ENCODE data around the gene SINHCAF.
A peak's percentile ranks its signal among the peaks of the same experiment; 100 is the strongest.
"Not testable (repeated sequence)": the region's sequence is repeated elsewhere in the genome, so short reads cannot be mapped to it uniquely, and the experiment has no call there.

The SINHCAF gene

GRCh38 chr12:31325877-31326631 lies at the start of gene SINHCAF:
Gene SINHCAF (minus strand): TSS chr12:31326150. CDS start chr12:31298204, 27,946 bp downstream.
- Histone ChIP-seq H3K27me3 (replicated peaks; ENCODE audit: insufficient read depth, low read length) (no peaks in the 10 kb centered on the region), H3K79me2 (ENCODE audit: low read length) (peaks cover 49% of the 10 kb centered on the region), H3K4me1 (ENCODE audit: low read length) (peaks cover 24% of the 10 kb centered on the region), H3F3A (ENCODE audit: insufficient read depth, low read length) (peaks cover 20% of the 10 kb centered on the region), H3K36me3 (replicated peaks; ENCODE audit: insufficient read depth, low read length) (no peaks in the 10 kb centered on the region), H3K9me3 (replicated peaks; ENCODE audit: insufficient read depth, low read length) (no peaks in the 10 kb centered on the region), H2AFZ (ENCODE audit: low read length) (peak within 1 kb of the TSS; percentile 81), H3K4me2 (ENCODE audit: low read depth, low read length) (peak within 1 kb of the TSS; percentile 66), H3K9ac (ENCODE audit: low read length) (peak within 1 kb of the TSS; percentile 84), H4K20me1 (ENCODE audit: insufficient read depth, low read length) (peaks cover 14% of the 10 kb centered on the region), H3K27ac (ENCODE audit: low read length) (peak within 1 kb of the TSS; percentile 64), H3K4me3 (ENCODE audit: low read length) (peak within 1 kb of the TSS; percentile 71), H3K9me2 (replicated peaks; ENCODE audit: insufficient read depth, low read length) (no peaks in the 10 kb centered on the region)
- TF ChIP-seq EZH2phosphoT487 (IDR thresholded peaks at IDR 0.05; ENCODE audit: low read length), result no peak
- no peak for TF ChIP-seq CTCF (IDR thresholded peaks at IDR 0.05; ENCODE audit: low read length)
- TF ChIP-seq EZH2 (optimal IDR thresholded peaks at IDR 0.05; ENCODE audit: low read depth, low read length), result no peak
- DNase-seq, result peak; percentile 100

GRCh38 chr12:31375422-31375821 lies 49.5 kb upstream of the SINHCAF start:
- not testable (repeated sequence) for H3K36me3 ChIP-seq (replicated peaks; ENCODE audit: insufficient read depth, low read length); H3K27me3 ChIP-seq (replicated peaks; ENCODE audit: insufficient read depth, low read length); H3K4me1 ChIP-seq (ENCODE audit: low read length); H3K27ac ChIP-seq (ENCODE audit: low read length); H3K9ac ChIP-seq (ENCODE audit: low read length); H3K9me3 ChIP-seq (replicated peaks; ENCODE audit: insufficient read depth, low read length); H3F3A ChIP-seq (ENCODE audit: insufficient read depth, low read length); DNase-seq; H2AFZ ChIP-seq (ENCODE audit: low read length); H3K79me2 ChIP-seq (ENCODE audit: low read length); H3K4me3 ChIP-seq (ENCODE audit: low read length); H4K20me1 ChIP-seq (ENCODE audit: insufficient read depth, low read length); H3K4me2 ChIP-seq (ENCODE audit: low read depth, low read length); H3K9me2 ChIP-seq (replicated peaks; ENCODE audit: insufficient read depth, low read length)

- no peaks in the 10 kb centered on the region for H3F3A ChIP-seq (ENCODE audit: insufficient read depth, low read length)
- no peak overlapping the region for H3K9ac ChIP-seq (ENCODE audit: low read length)
- H3K9me3 ChIP-seq (replicated peaks; ENCODE audit: insufficient read depth, low read length), result no peaks in the 10 kb centered on the region
- DNase-seq, result no peak
- no peak overlapping the region for H2AFZ ChIP-seq (ENCODE audit: low read length)
- no peaks in the 10 kb centered on the region for H4K20me1 ChIP-seq (ENCODE audit: insufficient read depth, low read length)
- H3K27me3 ChIP-seq (replicated peaks; ENCODE audit: insufficient read depth, low read length), result no peaks in the 10 kb centered on the region
- H3K4me3 ChIP-seq (ENCODE audit: low read length), result no peak overlapping the region
- H3K4me2 ChIP-seq (ENCODE audit: low read depth, low read length), result no peak overlapping the region
- H3K9me2 ChIP-seq (replicated peaks; ENCODE audit: insufficient read depth, low read length), result no peaks in the 10 kb centered on the region
- H3K27ac ChIP-seq (ENCODE audit: low read length), result no peak overlapping the region
- peaks cover 8% of the 10 kb centered on the region for H3K4me1 ChIP-seq (ENCODE audit: low read length)
- no peaks in the 10 kb centered on the region for H3K36me3 ChIP-seq (replicated peaks; ENCODE audit: insufficient read depth, low read length)
- TF ChIP-seq CTCF (IDR thresholded peaks at IDR 0.05; ENCODE audit: low read length), result no peak
- no peak for TF ChIP-seq EZH2phosphoT487 (IDR thresholded peaks at IDR 0.05; ENCODE audit: low read length)
- no peak for TF ChIP-seq EZH2 (optimal IDR thresholded peaks at IDR 0.05; ENCODE audit: low read depth, low read length)
- no peaks in the 10 kb centered on the region for H3K79me2 ChIP-seq (ENCODE audit: low read length)
Measured at GRCh38 chr12:31371256-31371620, 45.3 kb upstream of the SINHCAF start.

- no peak overlapping the region for H3K4me2 ChIP-seq (ENCODE audit: low read depth, low read length)
Measured at GRCh38 chr12:31370531-31371255, 44.7 kb upstream of the SINHCAF start.

More at GRCh38 chr12:31370531-31371255, 44.7 kb upstream of the SINHCAF start:
- H2AFZ ChIP-seq (ENCODE audit: low read length), result no peak overlapping the region
- no peak for DNase-seq
- H3K36me3 ChIP-seq (replicated peaks; ENCODE audit: insufficient read depth, low read length), result no peaks in the 10 kb centered on the region
- H3F3A ChIP-seq (ENCODE audit: insufficient read depth, low read length), result no peaks in the 10 kb centered on the region
- H3K27me3 ChIP-seq (replicated peaks; ENCODE audit: insufficient read depth, low read length), result no peaks in the 10 kb centered on the region
- no peak overlapping the region for H3K9ac ChIP-seq (ENCODE audit: low read length)
- no peaks in the 10 kb centered on the region for H3K9me3 ChIP-seq (replicated peaks; ENCODE audit: insufficient read depth, low read length)
- no peaks in the 10 kb centered on the region for H3K9me2 ChIP-seq (replicated peaks; ENCODE audit: insufficient read depth, low read length)
- no peaks in the 10 kb centered on the region for H4K20me1 ChIP-seq (ENCODE audit: insufficient read depth, low read length)
- no peak for TF ChIP-seq EZH2 (optimal IDR thresholded peaks at IDR 0.05; ENCODE audit: low read depth, low read length)
- TF ChIP-seq EZH2phosphoT487 (IDR thresholded peaks at IDR 0.05; ENCODE audit: low read length), result no peak
- no peak for TF ChIP-seq CTCF (IDR thresholded peaks at IDR 0.05; ENCODE audit: low read length)
- no peak overlapping the region for H3K27ac ChIP-seq (ENCODE audit: low read length)
- peaks cover 8% of the 10 kb centered on the region for H3K4me1 ChIP-seq (ENCODE audit: low read length)
- no peaks in the 10 kb centered on the region for H3K79me2 ChIP-seq (ENCODE audit: low read length)
- H3K4me3 ChIP-seq (ENCODE audit: low read length), result no peak overlapping the region
